AG09309 (cell line): ENCODE results near the gene CLEC3A.

Experiments used
- DNase-seq: peaks from one replicate; pipeline ENCODE4 v3.0.0-alpha.2; 2010; ENCODE audit warnings: low read depth
- H3K4me3 ChIP-seq: 2 replicates; pipeline ENCODE4 v1.5.1; 2011; ENCODE audit warnings: mild to moderate bottlenecking, low read depth, low read length, moderate library complexity; ENCODE audit not compliant: control insufficient read depth
- CTCF ChIP-seq: IDR thresholded peaks from 2 replicates; pipeline ENCODE4 v1.5.1; 2011; ENCODE audit warnings: mild to moderate bottlenecking, low read depth, low read length, inconsistent platforms; ENCODE audit not compliant: insufficient read depth, control insufficient read depth; ENCODE audit errors: missing control alignments

Gene CLEC3A

DNA sequence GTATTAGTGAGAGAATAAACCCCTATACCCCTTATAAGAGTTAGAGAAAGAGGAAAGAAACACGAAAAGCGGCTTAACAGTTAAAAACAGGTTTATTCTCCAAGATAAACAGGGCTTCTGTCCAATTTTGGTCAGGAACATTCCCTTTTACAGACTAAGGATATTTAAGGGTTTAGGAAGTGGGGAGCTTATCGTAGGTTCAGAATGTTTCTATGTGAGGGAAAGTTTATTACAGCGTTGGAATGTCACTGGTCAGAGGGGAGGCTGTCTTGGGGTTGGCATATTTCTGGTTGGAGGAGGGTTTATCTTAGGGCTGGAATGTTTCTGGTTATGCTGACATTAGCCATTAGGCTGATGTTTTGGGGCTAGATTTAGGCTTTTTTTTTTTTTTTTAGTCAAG, 43.0 kb downstream of the CLEC3A start:
- DNase-seq, result no peak
- no peak overlapping the region for H3K4me3 ChIP-seq
- no peak for TF ChIP-seq CTCF

DNA sequence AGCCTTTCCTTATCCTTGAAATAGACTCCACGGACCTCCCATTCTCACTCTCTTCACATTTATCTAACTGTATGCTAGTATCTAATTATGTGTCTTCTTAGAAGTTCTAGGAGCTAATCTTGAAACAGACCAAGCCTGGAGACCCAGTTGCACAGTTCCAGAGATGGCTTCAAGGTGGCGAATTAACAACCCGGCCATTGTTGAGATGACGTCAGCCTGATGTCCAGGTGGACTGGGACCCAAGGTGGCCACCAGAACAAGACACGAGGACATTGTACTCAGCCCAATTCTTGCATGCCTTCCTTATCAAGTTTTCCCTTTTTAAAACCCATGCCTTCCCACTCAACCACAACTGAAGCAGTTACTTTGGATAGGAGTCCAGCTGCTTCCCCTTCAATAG, 47.6 kb downstream of the CLEC3A start:
- no peak overlapping the region for H3K4me3 ChIP-seq
- DNase-seq, result no peak
- no peak for TF ChIP-seq CTCF

- H3K4me3 ChIP-seq, result no peak overlapping the region
- TF ChIP-seq CTCF, result no peak
- no peak for DNase-seq
Measured at GRCh38 chr16:78072275-78072674, 49.9 kb downstream of the CLEC3A start.

GRCh38 chr16:78075800-78076199, 53.5 kb downstream of the CLEC3A start:
- no peak overlapping the region for H3K4me3 ChIP-seq
- no peak for DNase-seq
- no peak for TF ChIP-seq CTCF

- no peak overlapping the region for H3K4me3 ChIP-seq
- no peak for TF ChIP-seq CTCF
- no peak for DNase-seq
Measured at GRCh38 chr16:78081341-78081740, 59.0 kb downstream of the CLEC3A start.
